Coronary artery (tissue), 2 donors: ENCODE data around the gene C1orf141.
"Not testable (repeated sequence)": the region's sequence is repeated elsewhere in the genome, so short reads cannot be mapped to it uniquely, and the experiment has no call there.

Experiments used
- DNase-seq: peaks from one replicate; pipeline ENCODE4 v3.0.0-alpha.2; 2017; ENCODE audit warnings: low spot score
- H3K27ac ChIP-seq, 2 donors: fragments of 200-600 bp; sonication (generic); one replicate each; pipeline ENCODE4 v1.5.1; 2016 to 2019
- H3K4me3 ChIP-seq: fragments of 200-600 bp; sonication (generic); 2 replicates; pipeline ENCODE4 v1.5.1; 2016; ENCODE audit warnings: mild to moderate bottlenecking, moderate library complexity
- TF ChIP-seq, protein P1 (sequence below): fragments of 200-600 bp; sonication (generic); IDR thresholded peaks from one replicate; pipeline ENCODE4 v1.5.1; 2019; ENCODE audit warnings: antibody characterized with exemption

C1orf141 gene

DNA sequence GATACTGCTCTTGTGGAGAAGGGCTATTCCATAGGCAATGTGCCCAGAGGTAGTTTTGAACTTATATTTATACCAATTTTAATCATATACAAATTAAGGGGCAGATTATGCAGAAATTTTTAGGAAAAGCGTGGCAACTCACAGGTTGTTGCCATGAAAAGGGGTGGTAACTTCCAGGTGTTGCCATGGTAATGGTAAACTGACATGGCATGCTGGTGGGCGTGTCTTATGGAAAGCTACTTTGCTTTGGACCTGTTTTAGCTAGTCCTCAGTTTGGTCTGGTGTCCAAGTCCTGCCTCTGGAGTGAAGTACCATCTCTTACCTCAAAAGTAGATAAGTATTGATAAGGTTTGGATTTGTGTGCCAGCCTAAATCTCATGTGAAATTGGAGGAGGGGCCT is 23.6 kb upstream of the C1orf141 start:
- DNase-seq = no peak
- H3K27ac ChIP-seq = no peak overlapping the region
- no peak overlapping the region for H3K4me3 ChIP-seq
- TF ChIP-seq, protein P1, sequence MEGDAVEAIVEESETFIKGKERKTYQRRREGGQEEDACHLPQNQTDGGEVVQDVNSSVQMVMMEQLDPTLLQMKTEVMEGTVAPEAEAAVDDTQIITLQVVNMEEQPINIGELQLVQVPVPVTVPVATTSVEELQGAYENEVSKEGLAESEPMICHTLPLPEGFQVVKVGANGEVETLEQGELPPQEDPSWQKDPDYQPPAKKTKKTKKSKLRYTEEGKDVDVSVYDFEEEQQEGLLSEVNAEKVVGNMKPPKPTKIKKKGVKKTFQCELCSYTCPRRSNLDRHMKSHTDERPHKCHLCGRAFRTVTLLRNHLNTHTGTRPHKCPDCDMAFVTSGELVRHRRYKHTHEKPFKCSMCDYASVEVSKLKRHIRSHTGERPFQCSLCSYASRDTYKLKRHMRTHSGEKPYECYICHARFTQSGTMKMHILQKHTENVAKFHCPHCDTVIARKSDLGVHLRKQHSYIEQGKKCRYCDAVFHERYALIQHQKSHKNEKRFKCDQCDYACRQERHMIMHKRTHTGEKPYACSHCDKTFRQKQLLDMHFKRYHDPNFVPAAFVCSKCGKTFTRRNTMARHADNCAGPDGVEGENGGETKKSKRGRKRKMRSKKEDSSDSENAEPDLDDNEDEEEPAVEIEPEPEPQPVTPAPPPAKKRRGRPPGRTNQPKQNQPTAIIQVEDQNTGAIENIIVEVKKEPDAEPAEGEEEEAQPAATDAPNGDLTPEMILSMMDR = no peak

DNA sequence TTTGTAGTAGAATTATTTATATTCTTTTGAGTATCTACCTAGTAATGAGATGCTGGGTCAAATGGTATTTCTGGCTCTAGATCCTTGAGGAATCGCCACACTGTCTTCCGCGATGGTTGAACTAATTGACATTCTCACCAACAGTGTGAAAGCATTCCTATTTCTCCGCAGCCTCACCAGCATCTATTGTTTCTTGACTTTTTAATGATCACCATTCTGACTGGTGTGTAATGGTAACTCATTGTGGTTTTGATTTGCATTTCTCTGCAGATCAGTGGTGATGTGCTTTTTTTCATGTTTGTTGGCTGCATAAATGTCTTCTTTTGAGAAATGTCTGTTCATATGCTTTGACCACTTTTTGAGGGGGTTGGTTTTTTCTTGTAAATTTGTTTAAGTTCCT is 16.2 kb upstream of the C1orf141 start:
- Histone ChIP-seq H3K27ac (no peak overlapping the region), H3K4me3 (no peak overlapping the region)
- DNase-seq = no peak
- TF ChIP-seq, protein P1 = no peak

DNA sequence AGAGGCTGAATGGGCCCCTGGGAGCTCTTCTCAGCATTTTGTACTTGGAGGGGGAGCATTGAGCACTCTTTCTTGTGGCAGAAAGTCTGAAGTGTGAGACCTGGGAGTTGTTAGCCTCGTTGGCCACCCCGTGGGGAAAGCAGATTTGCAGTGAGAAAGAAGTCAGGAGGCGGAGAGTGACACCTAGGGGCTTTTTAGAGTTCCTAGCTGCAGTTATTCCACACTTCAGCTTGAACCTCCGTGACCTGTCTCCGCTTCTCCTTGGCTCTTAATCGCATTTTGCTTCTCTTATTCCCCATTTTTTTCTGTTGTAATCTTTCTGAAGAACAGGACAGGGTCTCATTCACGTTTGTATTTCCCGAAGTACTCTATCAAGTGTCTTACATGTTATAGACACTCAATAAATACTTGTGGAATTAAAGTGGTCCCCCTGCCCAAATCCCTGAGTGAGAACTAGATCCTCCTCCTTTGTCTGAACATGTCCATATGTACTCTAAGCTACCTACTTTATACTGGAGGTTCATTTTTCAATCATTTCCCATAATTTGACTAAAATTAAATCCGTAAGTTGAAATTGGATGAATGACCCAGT is 14.5 kb upstream of the C1orf141 start:
- TF ChIP-seq, protein P1 = peak; percentile 68
- DNase-seq = no peak
- Histone ChIP-seq H3K4me3 (no peak overlapping the region), H3K27ac (no peak overlapping the region)

DNA sequence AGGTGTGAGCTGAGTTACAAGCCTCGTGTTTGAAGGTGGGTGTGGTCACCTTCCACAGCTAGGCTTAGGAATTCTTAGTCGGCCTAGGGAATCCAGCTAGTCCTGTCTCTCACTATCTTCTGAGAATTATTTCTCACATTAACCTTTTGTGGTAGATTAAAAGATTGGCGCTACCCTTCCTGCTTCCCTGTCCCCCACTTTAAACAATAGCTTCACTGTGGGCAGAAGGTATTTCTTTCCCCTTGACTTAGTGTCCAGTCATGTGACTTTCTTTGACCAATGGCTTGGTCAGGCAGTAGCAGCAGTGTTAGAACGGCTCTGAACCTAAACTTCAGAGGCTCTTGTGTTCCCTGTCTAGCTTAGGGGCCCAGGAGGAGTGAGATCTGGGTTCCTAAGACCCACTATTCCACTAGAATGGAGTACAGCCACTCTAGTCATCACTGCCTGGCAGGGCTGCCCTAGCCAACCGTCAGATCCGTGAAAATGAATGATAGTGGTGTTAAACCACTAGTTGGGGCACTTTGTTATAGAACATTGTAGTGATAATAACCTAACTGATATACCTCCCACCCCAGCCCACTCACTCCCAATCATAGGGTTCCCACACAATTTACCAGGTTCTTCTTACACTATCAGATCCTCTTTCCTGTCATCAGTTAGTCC is 13.9 kb upstream of the C1orf141 start:
- Histone ChIP-seq H3K4me3 (no peak overlapping the region), H3K27ac (no peak overlapping the region)
- no peak for DNase-seq
- TF ChIP-seq, protein P1 = no peak

DNA sequence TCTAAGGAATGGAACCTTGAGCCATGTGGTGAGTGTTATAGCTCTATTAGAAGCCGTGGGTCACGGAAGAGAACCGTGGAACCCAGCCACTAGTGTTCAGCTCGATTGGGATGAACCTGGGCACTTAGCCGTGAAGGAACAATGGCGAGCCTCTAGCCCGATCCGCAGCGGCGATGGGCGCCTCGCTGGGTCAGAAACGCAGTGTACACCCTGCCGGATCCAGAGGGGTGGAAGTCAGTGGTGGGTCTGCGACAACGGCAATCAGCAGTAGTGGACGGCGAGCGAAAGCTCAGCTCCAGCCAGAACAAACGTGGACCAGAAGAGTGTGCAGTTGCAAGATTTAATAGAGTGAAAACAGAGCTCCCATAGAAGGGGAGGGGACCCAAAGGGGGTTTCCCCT is 13.2 kb upstream of the C1orf141 start:
- H3K4me3 ChIP-seq, H3K27ac ChIP-seq, DNase-seq: not testable (repeated sequence)

DNA sequence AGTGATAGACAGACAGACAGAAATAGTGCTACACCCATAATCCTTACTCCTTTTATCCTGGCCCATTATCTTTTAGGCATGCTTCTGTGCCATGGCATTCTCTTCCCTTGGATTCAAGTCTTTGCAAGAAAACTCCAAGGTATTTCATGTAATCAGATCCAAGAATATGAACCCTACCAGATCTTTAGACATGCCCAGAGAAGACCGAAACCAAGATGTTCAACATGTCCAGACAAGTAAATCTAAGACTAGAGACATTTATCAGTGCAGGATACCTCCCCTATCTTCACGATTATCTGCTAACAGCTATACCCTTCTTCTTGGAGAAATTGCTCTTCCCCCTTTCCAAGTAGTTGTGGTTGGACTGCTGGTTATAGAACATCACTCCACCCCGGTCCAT is 11.8 kb upstream of the C1orf141 start:
- TF ChIP-seq, protein P1 = no peak
- no peak for DNase-seq
- Histone ChIP-seq H3K4me3 (no peak overlapping the region), H3K27ac (no peak overlapping the region)

DNA sequence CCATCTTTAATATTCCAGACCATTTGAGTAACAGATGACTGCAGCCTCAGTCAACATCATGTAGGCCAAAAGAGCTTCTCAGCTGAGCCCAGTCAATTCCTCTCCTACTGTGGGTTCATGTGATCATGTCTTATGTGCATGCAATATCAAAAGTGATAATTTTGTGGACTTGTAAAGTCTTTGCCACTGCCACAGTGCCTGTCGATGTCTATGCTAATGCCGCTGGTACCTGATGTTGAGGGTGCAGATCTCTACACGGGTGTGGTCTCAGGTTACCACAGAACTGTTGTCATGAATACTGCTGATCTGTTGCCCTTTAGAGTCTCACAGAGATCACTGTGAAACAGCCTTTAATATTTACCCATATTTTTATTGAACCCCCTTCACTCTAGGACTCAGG is 11.3 kb upstream of the C1orf141 start:
- Histone ChIP-seq H3K4me3 (no peak overlapping the region), H3K27ac (no peak overlapping the region)
- no peak for DNase-seq
- TF ChIP-seq, protein P1 = no peak
